HG03469 (cell line): ENCODE measurements around the gene CNDP2.
"Not testable (repeated sequence)": the region's sequence is repeated elsewhere in the genome, so short reads cannot be mapped to it uniquely, and the experiment has no call there.

Experiments
- ATAC-seq: cut with Tn5 transposase; IDR thresholded peaks from one replicate; pipeline ENCODE4 v1.9.1; 2021; ENCODE audit warnings: mild to moderate bottlenecking, moderate library complexity, moderate number of reproducible peaks; ENCODE audit not compliant: unreplicated experiment

Gene CNDP2

DNA sequence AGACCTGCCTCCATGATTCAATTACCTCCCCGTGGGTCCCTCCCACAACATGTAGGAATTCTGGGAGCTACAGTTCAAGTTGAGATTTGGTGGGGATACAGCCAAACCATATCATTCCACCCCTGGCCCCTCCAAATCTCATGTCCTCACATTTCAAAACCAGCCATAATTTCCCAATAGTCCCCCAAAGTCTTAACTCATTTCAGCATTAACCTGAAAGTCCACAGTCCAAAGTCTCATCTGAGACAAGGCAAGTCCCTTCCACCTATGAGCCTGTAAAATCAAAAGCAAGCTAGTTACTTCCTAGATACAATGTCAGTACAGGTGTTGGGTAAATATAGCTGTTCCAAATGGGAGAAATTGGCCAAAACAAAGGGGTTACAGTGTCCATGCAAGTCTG is 69.0 kb downstream of the CNDP2 start:
- not testable (repeated sequence) for ATAC-seq

DNA sequence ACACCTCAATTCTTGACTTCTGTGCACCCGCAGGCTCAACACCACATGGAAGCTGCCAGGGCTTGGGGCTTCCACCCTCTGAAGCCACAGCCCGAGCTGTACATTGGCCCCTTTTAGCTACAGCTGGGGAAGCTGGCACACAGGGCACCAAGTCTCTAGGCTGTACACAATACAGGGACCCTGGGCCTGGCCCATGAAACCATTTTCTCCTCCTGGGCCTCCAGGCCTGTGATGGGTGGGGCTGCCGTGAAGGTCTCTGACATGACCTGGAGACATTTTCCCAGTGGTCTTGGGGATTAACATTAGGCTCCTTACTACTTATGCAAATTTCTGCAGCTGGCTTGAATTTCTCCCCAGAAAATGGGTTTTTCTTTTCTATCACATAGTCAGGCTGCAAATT is 69.8 kb downstream of the CNDP2 start:
- not testable (repeated sequence) for ATAC-seq

DNA sequence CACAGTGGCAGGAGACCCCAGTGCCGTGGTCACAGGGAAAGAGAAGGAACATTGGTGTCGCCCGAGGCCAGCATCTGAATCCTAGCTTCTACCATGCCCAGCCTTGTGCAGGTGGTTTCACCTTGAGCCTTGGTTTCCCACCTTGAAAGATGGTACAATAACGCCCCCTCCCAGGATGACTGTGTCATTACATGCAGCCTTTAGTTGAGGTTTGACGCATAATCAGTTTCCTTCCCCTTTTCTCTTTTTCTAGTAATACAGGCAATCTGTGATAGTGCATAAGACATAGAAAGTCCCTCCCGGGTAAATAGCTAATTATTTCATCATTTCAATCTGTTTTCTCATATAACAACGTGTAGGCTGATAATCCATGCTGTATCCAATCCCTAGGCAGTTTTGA is 71.7 kb downstream of the CNDP2 start:
- no peak for ATAC-seq

DNA sequence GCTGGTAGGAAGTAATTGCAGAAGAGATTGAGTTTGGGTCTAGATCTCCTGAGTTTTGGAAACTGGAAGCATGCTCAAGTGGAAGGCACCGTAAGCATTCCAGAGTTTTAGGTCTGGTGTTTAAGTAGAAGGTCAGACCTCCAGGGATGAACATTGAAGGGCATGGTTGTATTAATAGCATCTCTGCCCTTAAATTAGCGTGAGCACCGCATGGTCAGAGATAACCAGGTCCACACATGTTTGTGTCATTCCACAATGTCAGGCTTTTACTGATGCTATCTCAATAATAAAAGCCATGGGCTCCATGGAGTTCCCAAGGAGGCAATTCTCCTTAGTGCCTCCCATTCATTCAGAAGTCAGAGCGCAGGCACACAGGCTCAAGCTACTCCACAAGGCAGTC is 73.2 kb downstream of the CNDP2 start:
- ATAC-seq, result no peak

DNA sequence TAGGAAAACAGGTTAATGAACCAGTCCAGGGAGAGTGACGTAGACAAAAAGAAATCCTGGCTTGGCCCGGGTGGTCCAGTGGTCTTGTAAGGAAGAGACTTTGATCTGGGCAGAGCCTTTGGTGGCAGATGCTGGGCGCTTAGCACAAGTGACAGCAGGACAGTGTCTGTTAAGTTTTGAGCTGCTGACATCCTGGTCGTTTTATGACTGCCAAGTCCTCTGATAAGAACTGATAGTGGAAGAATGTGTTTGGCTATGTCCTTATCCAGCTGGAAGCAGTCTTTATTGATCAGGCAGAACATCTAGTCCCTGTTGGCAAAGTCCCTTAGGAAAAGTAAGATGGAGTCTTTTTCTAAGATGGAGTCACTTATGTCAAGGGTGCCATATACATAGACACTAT is 74.1 kb downstream of the CNDP2 start:
- ATAC-seq, result no peak

DNA sequence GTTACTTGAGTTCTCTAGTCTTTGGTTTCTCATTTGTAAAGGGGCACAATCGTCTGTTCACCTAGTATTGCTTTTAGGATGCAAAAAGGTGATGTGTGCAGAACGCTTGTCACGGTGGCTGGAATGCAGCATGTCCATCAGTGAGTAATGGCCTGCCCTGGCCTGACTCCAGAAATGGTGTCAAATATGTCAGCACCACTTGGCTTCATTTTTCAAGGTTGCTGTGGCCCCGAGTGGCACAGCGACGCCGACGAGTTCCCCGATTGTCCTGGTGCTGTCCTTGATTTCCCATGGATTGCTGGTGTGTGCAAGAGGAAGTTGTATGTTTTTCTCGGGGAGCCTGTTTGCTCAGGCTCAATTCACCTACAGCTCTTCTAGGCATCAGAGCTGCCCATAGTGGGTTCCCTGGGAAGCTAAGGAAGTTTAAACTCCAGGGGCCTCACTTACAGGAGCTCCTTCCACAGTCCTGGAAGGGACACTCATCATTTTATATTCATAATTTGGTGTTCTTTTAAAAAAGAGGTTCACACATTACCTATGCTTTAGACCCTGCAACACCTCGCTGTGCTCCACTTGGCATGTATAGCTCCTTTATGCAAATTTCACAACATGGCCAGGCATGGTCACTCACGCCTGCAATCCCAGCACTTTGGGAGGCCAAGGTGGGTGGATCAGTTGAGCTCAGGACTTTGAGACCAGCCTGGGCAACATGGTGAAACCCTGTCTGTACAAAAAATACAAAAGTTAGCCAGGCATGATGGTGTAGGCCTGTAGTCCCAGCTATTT is 75.9 kb downstream of the CNDP2 start:
- peak; percentile 62 for ATAC-seq

DNA sequence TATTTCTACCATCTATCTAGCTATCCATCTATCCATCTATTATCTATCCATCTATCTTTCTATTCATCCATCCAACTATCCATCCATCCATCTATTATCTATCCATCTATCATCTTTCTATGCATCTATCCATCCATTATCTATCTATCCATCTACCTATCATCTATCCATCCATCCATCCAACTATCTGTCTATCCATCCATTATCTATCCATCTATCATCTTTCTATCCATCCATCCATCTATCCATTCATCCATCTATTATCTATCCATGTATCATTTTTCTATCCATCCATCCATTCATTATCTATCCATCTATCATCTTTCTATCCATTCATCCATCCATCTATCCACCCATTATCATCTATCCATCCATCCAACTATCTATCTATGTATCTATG is 76.9 kb downstream of the CNDP2 start:
- no peak for ATAC-seq
